ENCODE measurements around the gene CDH18.

The CDH18 gene, protein sequence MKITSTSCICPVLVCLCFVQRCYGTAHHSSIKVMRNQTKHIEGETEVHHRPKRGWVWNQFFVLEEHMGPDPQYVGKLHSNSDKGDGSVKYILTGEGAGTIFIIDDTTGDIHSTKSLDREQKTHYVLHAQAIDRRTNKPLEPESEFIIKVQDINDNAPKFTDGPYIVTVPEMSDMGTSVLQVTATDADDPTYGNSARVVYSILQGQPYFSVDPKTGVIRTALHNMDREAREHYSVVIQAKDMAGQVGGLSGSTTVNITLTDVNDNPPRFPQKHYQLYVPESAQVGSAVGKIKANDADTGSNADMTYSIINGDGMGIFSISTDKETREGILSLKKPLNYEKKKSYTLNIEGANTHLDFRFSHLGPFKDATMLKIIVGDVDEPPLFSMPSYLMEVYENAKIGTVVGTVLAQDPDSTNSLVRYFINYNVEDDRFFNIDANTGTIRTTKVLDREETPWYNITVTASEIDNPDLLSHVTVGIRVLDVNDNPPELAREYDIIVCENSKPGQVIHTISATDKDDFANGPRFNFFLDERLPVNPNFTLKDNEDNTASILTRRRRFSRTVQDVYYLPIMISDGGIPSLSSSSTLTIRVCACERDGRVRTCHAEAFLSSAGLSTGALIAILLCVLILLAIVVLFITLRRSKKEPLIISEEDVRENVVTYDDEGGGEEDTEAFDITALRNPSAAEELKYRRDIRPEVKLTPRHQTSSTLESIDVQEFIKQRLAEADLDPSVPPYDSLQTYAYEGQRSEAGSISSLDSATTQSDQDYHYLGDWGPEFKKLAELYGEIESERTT

GRCh38 chr5:19987612-19988361 is at the start of gene CDH18:
CDH18 (minus strand) TSS chr5:19988200; CDS start chr5:19838986, 149,214 bp downstream.
- peak in 55 of 56 donors; percentile 1 to 87 (median 52) for DNase-seq

- no peak for DNase-seq
Measured at GRCh38 chr5:20034717-20035116, 46.7 kb upstream of the CDH18 start.

GRCh38 chr5:20033881-20034280 is 45.9 kb upstream of the CDH18 start:
- no peak for DNase-seq

DNA sequence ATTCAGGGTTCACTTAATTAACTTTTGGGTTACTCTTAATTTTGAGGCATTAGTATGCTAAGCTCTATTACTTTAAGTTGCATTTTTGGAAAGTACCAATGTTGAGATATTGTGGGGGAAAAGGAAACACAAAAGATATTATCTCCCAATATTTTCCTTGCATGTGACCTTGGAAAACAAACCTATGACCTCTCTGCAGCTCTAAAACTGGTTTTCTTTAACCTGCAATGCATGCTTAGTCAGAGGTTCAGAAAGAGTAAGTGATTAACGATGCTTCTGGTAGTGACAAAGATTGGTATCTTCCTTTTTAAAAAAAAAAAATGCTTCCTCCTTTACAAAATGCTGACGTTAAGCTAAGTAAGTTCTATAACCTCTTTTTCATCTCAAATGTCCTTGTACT is 44.9 kb upstream of the CDH18 start:
- no peak for DNase-seq

DNA sequence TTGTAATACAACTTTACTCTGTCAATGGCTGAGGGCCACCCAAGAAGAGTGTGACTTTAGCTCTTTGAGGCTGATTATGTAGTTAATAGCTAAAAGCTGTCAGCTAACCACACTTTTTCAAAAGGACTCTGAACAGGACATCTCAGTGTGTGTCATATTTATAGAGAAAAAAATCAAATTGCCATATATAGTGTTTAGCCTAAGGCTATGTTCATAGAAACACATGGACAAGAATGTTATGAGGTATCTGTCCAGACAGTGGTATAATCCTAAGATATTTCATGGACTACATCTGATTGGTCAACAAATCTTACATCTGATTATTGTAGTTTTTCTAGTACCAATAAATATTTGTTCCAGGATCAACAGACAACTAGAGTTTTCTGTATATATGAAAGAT is 42.1 kb upstream of the CDH18 start:
- no peak for DNase-seq

- no peak for DNase-seq
Measured at GRCh38 chr5:20029266-20029665, 41.3 kb upstream of the CDH18 start.

DNA sequence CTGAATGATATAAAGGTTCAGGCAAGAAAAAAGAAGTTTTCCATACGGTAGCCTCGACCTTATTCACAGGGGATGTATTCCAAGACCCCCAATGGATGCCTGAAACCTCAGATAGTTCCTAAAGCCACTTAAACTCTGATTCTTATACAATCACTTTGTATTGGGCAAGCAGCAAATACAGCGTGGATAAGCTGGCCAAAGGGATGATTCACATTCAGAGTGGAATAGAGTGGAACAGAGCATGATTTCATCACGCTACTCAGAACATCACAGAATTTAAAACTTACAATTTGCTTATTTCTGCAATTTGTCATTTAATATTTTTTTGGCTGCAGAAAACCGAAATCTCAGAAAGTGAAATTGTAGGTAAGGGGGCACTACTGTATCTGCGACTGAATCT is 40.5 kb upstream of the CDH18 start:
- no peak for DNase-seq

DNA sequence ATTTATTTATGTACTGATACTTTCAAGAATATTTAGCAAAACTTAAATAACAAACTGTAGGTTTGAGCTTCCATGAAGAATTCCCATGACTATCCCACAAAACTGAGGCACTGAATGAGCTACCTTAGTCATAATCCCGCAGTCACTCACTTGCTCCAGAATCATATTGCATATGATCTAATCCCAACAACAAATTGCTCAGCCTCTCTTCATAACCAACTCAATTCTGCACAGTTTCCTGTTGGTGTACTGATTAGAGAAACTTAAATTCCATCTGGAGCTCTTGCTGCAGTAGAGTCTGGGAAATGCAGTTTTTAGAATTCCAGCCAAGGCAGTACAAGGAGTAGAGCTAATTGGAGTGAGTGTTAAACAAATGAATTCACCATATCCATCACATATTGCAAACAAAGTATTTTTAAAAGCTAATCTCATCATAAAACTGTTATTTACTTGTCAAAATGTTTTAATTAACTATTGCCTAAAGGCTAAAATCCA is 35.7 kb upstream of the CDH18 start:
- DNase-seq = no peak

DNA sequence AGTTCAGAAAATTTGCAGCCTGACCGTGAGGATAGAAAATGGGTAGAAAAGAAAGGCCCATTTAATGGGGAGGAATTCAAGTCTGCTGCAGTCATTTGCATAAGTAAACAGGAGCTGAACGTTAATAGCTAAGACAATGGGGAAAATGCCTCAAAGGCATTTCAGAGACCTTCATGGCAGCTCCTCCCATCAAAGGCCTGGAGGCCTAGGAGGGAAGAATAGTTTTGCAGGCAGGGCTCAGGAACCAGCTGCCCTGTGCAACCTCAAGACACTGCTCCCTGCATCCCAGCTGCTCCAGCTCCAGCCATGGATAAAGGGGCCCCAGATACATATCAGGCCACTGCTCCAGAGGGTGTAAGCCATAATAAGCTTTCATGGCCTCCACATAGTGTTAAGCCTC is 32.2 kb upstream of the CDH18 start:
- DNase-seq = no peak

- DNase-seq = no peak
Measured at GRCh38 chr5:20017021-20017420, 29.0 kb upstream of the CDH18 start.

GRCh38 chr5:20000416-20000815 is 12.4 kb upstream of the CDH18 start:
- DNase-seq = no peak

DNA sequence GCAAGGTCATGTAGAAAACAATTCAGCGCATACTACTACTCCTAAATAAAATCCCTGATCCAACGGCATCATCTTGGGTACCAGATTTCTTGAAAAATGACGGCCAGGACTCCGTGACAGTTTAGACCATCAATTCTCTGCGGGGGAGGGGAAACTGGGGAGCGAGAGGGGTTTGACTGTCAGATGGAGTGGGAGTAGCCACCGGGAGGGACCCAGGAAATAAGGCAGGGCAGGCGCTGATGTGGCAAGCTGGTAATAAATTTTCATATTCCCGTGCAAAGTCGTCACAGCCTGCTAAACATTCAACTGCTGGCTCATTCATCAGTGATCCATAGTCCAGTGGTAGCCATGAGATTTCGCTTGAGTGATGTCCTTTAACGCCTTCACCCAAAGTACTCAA is 457 bp upstream of the CDH18 start:
- peak in 11 of 56 donors; percentile 15 to 47 (median 31) for DNase-seq

DNA sequence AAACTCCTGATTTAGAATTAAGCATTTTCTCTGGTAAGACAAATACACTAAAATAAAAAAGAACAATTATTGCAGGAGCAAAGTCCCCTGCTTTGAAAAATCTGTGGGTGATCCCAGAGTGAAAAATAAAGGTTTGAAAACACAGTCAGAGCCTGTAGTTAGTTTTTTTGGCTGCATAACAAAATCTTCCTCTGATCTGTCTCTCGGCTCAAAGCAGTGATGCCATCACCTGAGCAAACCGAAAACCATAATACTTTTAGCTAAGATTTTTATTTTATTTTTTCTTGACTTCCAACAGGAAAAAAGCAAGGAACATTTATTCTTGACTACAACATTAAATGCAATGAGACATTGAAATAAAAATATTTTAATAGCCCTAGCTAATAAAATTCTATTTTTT is 1.2 kb downstream of the CDH18 start:
- no peak for DNase-seq

GRCh38 chr5:19986031-19986619 is 1.9 kb downstream of the CDH18 start:
- no peak for DNase-seq

- no peak for DNase-seq
Measured at GRCh38 chr5:19978476-19978875, 9.5 kb downstream of the CDH18 start.

- no peak for DNase-seq
Measured at GRCh38 chr5:19977099-19977498, 10.9 kb downstream of the CDH18 start.

DNA sequence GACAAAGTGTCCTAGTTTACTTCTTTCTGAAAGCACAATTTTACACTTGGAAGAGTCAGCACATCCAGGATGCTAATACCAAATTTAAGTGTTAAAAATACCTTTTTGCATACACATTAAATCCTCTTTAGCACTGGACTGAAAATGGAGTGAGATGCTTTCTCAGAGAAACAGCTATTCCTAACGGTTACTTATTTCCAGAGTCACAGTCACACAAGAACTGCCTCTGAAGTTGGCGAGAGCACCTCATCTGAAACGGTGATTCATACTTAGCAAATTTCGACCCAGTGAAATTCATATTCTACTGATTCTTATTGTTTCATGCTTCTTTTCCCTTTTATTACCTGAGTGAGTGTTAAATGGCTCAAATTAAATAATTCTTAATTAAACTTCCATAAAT is 12.2 kb downstream of the CDH18 start:
- DNase-seq = no peak

- DNase-seq = no peak
Measured at GRCh38 chr5:19960451-19960850, 27.5 kb downstream of the CDH18 start.

DNA sequence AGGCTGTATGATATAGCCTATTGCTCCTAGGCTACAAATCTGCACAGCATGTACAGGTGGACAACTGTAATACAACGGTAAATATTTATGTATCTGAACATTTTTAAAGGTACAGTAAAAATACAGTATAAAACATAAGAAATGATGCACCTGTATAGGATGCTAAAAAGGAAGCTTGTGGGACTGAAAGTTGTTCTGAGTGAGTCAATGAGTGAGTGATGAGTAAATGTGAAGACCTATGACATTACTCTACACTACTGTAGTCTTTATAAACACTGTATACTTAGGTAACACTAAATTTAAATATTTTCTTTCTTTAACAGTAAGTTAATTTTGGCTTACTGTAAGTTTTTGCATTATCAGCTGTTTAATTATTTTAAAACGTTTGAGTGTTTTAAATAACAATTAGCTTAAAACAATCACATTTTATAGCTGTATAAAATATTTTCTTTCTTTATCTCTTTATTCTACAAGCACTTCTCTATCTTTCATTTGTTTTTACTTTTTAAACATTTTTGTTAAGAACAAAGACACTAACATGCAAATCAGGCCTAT is 28.1 kb downstream of the CDH18 start:
- no peak for DNase-seq

DNA sequence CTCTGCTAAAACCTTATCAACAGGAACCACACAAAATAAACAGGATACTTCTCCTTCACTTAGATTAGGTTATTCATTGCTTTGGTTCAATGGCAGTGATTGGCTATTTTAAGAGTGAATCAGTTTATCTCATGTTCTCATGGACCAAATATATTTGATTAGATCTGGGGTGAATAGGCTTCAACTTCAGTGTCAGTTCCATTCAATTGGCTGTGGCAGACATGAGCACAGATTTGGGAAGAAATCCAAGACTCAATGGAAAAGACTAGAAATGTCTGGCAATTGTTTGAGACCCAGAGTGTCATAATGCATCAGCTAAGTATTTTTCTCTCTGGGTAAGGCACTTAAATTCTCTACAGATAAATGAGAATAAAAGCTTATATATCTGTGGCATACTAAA is 37.1 kb downstream of the CDH18 start:
- DNase-seq = no peak

- no peak for DNase-seq
Measured at GRCh38 chr5:19940192-19940591, 47.8 kb downstream of the CDH18 start.

All from nucleus accumbens (tissue), 56 donors.